ENCODE measurements around the gene RAD23B.
A peak's percentile ranks its signal among the peaks of the same experiment; 100 is the strongest.

RAD23B gene

DNA sequence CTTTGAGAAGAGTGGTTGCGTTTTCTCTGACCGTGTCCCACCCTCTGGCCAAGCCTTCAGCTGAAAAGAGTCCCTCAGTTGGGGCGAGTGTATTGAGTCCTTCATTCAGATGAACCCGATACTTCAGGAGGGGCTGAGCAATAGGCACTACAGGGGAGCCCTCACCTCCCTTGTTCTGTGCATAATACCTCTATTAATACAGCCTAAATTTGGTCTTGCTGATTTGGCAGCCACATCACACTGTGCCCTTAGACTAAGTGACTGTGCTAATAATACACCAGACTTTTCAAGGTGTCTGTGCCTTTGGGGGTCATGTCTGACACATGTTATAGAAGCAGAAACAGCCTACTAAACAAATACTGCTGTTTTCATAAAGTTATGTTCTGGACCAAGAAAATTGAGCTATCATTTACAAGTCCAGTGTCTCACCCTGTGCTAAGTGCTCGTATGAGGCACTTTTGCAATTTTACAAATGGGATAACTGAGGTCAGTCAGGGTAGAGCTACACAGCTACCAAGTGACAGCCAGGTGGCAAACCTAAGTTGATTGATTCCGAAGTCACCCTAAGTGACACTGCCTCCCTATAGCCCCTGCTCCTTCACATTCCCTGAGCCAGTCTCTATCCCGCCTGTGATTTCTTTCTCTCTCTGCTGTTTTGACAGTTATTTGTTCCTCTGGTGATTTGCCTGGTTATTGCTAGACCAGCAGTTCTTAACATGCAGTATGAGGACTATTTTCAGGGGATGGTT is 56.0 kb downstream of the RAD23B start:
- no peak for DNase-seq

GRCh38 chr9:107340920-107341632 is 58.0 kb downstream of the RAD23B start:
- DNase-seq: peak; percentile 35

DNA sequence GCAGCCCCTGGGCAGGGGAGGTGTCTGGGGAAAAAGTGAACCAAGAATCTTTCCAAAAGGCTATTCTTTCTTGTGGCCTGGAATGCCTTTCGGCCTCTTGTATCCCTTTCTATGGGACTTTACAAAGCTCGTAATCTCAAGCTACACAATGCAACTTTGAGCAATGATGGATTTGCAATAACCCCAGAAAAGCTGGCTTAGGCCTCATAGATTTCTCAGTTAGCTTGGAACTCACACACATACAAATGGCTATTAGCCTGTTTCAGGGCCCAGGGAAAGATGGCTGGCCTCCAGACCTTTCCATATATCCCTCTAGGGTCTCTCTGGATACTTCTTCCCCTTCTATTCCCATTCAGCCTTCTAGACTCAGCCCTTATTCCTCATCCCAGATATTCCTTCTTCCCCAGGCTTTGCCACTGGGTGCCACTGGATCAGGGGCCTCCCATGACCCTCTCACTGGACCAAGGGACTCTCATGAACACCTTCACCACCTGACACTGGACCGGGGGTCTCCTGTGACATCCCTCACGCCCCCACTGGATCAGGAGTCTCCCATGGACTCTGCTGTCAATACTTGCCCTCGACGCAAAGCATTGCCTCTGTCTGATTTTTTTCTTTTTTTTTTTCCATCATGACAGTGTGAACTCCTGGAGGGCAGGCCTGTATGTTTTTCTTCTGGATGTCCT is 59.5 kb downstream of the RAD23B start:
- no peak for DNase-seq

- no peak for DNase-seq
Observed at GRCh38 chr9:107345327-107345726, 62.2 kb downstream of the RAD23B start.

DNA sequence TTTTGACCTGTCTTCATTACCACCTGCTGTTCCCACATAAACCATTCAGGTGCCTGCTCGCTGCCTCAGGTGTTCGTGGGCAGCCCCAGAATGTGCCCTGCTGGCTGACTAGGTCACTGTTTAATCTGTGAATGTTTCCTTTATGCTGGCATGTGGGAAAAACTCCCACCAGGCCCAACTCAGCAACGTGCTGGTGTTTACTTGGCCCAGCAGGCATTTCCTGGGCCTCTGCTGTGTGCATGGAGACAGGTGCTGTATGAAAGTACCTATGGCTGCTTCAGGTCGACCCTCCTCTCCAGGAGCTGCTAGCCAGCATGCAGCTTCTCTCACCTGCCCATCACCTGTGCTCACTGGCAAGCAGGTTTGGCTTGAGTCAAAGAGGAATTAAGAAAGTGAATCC is 65.8 kb downstream of the RAD23B start:
- DNase-seq: no peak

DNA sequence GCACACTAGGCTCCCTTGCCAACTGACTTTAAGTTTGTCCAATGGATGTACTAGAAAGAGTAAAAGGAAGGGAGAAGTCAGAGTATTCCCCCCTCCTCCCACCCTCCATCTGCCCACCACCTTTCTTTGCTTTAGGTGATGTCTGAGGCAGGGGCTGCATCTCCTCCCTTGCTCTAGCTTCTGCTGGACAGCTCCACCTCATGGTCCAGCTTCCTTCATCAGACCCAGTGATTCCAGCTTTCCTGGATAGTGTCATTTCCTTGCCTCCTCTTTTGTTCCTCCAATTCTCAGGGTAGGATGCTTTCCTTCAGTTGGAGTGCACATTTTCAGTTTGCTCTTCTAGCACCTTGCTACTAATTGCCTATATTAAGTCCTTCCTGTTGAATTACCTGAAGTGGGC is 67.4 kb downstream of the RAD23B start:
- no peak for DNase-seq

DNA sequence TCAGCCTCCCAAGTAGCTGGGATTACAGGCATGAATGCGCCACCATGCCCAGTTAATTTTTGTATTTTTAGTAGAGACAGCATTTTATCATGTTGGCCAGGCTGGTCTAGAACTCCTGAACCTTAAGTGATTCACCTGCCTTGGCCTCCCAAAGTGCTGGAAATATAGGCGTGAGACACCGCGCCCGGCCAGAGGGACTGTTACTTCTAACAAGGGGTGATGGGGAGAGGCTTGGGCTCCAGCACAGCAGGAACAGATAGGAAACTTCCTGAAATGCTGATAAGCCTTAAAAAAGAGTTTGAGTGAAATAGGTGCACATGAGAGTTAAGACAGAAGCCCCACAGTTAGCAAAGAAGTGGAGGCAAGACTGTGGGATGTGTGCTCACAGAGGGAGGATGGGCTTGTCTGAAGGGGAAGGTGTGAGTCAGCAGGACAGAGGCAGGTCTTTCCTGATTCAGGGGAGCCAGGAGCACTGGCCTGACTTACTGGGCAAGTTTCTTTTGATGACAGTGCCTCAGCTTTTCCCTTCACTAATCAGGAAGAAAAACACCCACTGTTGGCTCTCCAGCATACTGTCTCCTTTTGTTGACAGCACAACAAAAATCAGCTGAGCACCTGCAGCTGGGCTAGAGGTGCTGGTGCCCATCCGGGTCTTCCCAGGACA is 68.4 kb downstream of the RAD23B start:
- DNase-seq: no peak

GRCh38 chr9:107355394-107355793 is 72.3 kb downstream of the RAD23B start:
- no peak for DNase-seq

- DNase-seq: no peak
Observed at GRCh38 chr9:107358986-107359385, 75.9 kb downstream of the RAD23B start.

DNA sequence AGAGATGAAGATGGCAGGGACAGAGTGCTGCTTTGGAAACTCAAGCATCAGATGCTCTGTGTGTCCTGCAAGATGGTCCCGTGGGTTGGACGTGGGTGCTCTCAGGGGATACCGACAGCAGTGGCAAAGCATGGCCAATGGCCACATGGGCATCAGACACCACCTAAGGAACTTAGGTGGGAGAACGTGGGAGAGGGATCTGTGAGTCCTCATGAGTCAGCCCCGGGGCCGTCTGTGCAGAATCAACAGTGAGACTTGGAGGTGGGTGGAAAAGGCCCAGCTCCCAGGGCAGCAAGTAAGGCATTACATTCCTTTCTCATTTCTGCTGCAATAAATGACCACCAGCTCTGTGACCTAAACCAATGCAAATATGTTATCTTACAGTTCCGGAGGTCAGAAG is 77.0 kb downstream of the RAD23B start:
- DNase-seq: no peak

DNA sequence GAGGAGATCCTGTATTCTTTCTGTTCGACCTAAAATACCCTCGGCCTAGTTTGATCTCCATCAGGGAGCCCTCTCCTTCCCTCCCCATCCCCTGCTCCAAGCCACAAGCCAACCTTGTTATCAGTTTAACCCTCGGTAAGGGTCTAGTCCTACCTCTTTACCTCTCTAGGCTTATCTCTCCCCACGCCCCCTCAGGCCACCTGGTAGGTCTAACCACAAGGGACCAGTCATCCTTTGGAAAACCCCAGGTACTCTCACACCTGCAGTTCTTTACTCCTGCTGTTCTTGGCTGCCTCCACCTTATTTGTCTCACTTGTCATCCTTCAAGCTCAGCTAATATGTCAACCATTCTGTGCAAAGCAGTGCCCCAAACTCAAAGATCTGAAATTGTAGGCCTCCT is 78.7 kb downstream of the RAD23B start:
- DNase-seq: no peak

- no peak for DNase-seq
Observed at GRCh38 chr9:107363516-107364152, 80.6 kb downstream of the RAD23B start.

GRCh38 chr9:107367727-107368502 is 84.8 kb downstream of the RAD23B start:
- no peak for DNase-seq

GRCh38 chr9:107368696-107369095 is 85.6 kb downstream of the RAD23B start:
- no peak for DNase-seq

- no peak for DNase-seq
Observed at GRCh38 chr9:107373809-107374208, 90.7 kb downstream of the RAD23B start.

DNA sequence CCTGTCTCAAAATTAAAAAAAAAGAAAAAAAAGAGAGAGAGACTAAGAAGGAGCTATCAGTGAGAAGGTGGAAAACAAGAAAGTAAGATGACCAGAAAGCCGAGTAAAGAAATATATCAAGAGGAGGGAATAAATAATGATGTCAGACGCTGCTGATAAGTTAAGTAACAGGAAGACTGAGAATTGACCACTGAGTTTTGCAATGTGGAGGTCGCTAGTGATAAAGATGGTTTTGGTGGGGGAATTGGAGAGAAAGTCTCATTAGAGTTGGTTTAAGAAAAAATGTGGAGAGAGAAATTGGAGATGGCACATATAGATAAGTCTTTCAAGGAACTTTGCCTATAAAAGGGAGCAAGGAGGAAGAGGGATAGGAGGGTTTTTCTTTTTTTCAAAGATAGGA is 91.9 kb downstream of the RAD23B start:
- no peak for DNase-seq

DNA sequence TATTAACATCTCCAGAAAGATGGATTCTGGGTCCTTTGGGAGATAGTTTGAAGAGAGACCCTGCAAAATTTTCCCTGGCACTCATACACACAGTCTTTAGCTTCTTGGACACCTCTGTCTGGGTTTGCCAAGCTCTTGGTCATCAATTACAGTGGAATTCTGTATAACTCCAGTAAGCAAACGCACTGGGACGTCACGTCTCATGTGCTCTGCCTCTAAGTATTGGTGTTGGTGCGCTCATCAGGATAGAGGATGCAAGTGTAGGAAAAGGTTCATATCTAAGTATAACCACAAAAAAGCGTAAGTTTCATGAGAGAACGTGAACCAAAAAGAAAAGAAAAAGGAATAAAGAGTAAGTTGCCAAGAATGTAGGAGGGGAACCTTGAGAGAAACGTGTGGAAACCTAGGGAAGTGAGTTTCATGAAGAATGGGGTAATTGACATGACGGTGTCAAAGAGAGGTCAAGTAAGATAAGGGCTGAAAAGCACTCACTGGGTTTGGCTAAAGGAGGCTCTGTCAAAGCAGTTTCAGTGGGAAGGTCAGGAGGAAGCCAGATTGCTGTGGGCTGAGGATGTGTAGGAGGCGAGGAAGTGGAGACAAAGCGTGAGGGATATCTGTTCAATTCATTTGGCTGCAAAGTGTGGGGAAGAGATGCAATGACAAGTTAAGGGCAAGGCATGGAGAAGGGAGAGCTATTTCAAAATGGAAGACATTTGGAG is 92.7 kb downstream of the RAD23B start:
- DNase-seq: no peak

DNA sequence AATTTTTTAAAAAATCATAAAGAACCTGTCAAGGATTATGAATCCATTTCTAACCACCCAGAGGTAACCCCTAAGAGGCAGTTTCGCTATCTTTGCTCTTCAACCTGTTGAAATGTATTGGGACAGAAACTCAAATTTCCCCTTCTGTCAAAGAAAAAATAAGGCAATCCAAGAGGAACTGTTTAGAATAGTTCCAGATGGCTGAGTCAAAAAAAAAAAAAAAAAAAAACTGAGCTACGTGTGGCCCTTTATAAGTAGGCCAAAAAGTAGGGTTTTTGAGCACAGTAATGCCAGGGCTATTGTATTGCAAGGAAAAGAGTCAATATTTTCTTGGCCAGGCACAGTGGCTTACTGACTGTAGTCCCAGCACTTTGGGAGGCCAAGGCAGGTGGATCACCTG is 94.9 kb downstream of the RAD23B start:
- DNase-seq: no peak

All from GDM1 (cell line).